ENCODE data around the gene LRPAP1. TPM values are rescaled to one million over a fixed set of nuclear protein-coding genes. Genes with fewer than 3 reads are reported as not detected.

The LRPAP1 gene
- total RNA-seq, 1 experiment from 2014 or later: 171 TPM

- no TSS peak for BruUV-seq (replicated peaks)
- intact Hi-C loops (cut with micrococcal nuclease; ENCODE audit: unreplicated experiment): no loop called here
- H3K9me3 ChIP-seq (ENCODE audit: low read depth, low read length, poor library complexity, severe bottlenecking): no peaks in the 10 kb centered on the region
- no peak overlapping the region for H3K4me3 ChIP-seq (ENCODE audit: low read depth, low read length, poor library complexity, severe bottlenecking)
- ChIA-PET CTCF (no interaction called here), POLR2A (ENCODE audit: low non-redundant PET) (interaction anchor here (0.7 kb wide), 1 partner anchor 23 kb away, joined by 3 read pairs; no protein-coding TSS in a partner anchor)
- H3K27ac ChIP-seq (ENCODE audit: low read depth, low read length, poor library complexity, severe bottlenecking): no peak overlapping the region
- no peaks in the 10 kb centered on the region for H3K36me3 ChIP-seq (ENCODE audit: insufficient read depth, low read length, poor library complexity, severe bottlenecking)
- DNase-seq (ENCODE audit: low spot score): no peak
- H3K27me3 ChIP-seq (replicated peaks; ENCODE audit: insufficient read depth, low read depth, low read length, poor library complexity): peaks cover 26% of the 10 kb centered on the region
- no peaks in the 10 kb centered on the region for H3K4me1 ChIP-seq (ENCODE audit: insufficient read depth, low read length, poor library complexity, severe bottlenecking)
- no peak for TF ChIP-seq EZH2 (IDR thresholded peaks at IDR 0.05; ENCODE audit: borderline replicate concordance, low read depth, low read length, poor library complexity, severe bottlenecking)
- no peak for TF ChIP-seq CTCF (conservative IDR thresholded peaks at IDR 0.05; ENCODE audit: low read depth, low read length)
Measured at GRCh38 chr4:3491681-3492405, 40.4 kb downstream of the LRPAP1 start.

DNA sequence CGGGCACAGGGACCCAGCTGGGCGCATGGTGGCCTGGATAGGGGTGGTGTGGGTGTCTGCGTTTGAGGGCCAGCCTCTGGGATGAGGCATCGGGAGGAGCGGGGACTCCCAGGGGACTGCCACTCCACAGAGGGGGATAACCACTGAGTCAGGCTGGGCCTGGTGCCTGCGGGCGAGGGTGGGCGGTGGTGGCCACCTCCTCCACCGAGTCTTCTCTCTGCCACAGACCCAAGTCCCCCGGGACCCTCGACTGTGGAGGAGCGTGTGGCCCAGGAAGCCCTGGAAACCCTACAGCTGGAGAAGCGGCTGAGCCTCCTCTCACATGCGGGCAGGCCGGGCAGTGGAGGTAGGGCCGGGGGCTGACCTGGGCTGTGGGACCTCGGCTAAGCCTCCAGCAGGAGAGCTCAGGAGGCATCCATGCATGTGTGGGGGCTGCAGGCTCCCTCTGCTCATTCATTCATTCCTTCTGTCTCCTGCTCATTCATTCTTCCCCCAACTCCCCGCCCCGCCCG is 42.7 kb downstream of the LRPAP1 start:
- H3K27ac ChIP-seq (ENCODE audit: low read depth, low read length, poor library complexity, severe bottlenecking): no peak overlapping the region
- intact Hi-C loops (cut with micrococcal nuclease; ENCODE audit: unreplicated experiment): no loop called here
- no peaks in the 10 kb centered on the region for H3K4me1 ChIP-seq (ENCODE audit: insufficient read depth, low read length, poor library complexity, severe bottlenecking)
- H3K4me3 ChIP-seq (ENCODE audit: low read depth, low read length, poor library complexity, severe bottlenecking): no peak overlapping the region
- DNase-seq (ENCODE audit: low spot score): peak; percentile 70
- ChIA-PET POLR2A (ENCODE audit: low non-redundant PET) (no interaction called here), CTCF (no interaction called here)
- BruUV-seq (replicated peaks): no TSS peak
- H3K9me3 ChIP-seq (ENCODE audit: low read depth, low read length, poor library complexity, severe bottlenecking): no peaks in the 10 kb centered on the region
- peaks cover 45% of the 10 kb centered on the region for H3K27me3 ChIP-seq (replicated peaks; ENCODE audit: insufficient read depth, low read depth, low read length, poor library complexity)
- TF ChIP-seq EZH2 (IDR thresholded peaks at IDR 0.05; ENCODE audit: borderline replicate concordance, low read depth, low read length, poor library complexity, severe bottlenecking) (no peak), CTCF (conservative IDR thresholded peaks at IDR 0.05; ENCODE audit: low read depth, low read length) (no peak)
- no peaks in the 10 kb centered on the region for H3K36me3 ChIP-seq (ENCODE audit: insufficient read depth, low read length, poor library complexity, severe bottlenecking)

DNA sequence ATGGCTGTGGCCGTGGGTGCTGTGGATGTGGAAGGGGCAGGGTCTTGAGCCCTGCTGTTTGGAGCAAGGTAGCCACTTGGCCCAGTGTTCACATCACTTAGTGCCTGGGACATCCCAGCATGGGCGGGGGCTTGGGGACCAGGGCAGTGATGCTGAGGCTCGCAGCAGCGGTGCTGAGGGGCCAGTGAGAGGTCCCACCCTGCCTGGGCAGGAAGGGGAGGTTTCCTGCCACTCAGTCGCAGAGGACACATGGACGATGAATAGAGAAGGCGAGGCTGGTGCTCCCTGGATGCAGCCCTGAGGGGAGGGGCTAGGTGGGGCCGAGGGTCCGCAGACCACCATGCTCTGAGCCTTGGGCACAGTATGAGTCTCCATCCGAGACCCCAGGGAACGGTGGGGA is 43.4 kb downstream of the LRPAP1 start:
- H3K27ac ChIP-seq (ENCODE audit: low read depth, low read length, poor library complexity, severe bottlenecking): no peak overlapping the region
- ChIA-PET CTCF (no interaction called here), POLR2A (ENCODE audit: low non-redundant PET) (no interaction called here)
- no peaks in the 10 kb centered on the region for H3K4me1 ChIP-seq (ENCODE audit: insufficient read depth, low read length, poor library complexity, severe bottlenecking)
- H3K36me3 ChIP-seq (ENCODE audit: insufficient read depth, low read length, poor library complexity, severe bottlenecking): no peaks in the 10 kb centered on the region
- intact Hi-C loops (cut with micrococcal nuclease; ENCODE audit: unreplicated experiment): no loop called here
- TF ChIP-seq EZH2 (IDR thresholded peaks at IDR 0.05; ENCODE audit: borderline replicate concordance, low read depth, low read length, poor library complexity, severe bottlenecking) (no peak), CTCF (conservative IDR thresholded peaks at IDR 0.05; ENCODE audit: low read depth, low read length) (no peak)
- BruUV-seq (replicated peaks): no TSS peak
- no peak for DNase-seq (ENCODE audit: low spot score)
- H3K4me3 ChIP-seq (ENCODE audit: low read depth, low read length, poor library complexity, severe bottlenecking): no peak overlapping the region
- H3K9me3 ChIP-seq (ENCODE audit: low read depth, low read length, poor library complexity, severe bottlenecking): no peaks in the 10 kb centered on the region
- peaks cover 52% of the 10 kb centered on the region for H3K27me3 ChIP-seq (replicated peaks; ENCODE audit: insufficient read depth, low read depth, low read length, poor library complexity)
